Measurements from ENCODE around the gene UFD1. TPM values are rescaled to one million over a fixed set of nuclear protein-coding genes. Genes with fewer than 3 reads are reported as not detected.

Gene UFD1
- total RNA-seq, 4 donors from 2014 or later: 33.0 to 57.4 (median 45.6) TPM

DNA sequence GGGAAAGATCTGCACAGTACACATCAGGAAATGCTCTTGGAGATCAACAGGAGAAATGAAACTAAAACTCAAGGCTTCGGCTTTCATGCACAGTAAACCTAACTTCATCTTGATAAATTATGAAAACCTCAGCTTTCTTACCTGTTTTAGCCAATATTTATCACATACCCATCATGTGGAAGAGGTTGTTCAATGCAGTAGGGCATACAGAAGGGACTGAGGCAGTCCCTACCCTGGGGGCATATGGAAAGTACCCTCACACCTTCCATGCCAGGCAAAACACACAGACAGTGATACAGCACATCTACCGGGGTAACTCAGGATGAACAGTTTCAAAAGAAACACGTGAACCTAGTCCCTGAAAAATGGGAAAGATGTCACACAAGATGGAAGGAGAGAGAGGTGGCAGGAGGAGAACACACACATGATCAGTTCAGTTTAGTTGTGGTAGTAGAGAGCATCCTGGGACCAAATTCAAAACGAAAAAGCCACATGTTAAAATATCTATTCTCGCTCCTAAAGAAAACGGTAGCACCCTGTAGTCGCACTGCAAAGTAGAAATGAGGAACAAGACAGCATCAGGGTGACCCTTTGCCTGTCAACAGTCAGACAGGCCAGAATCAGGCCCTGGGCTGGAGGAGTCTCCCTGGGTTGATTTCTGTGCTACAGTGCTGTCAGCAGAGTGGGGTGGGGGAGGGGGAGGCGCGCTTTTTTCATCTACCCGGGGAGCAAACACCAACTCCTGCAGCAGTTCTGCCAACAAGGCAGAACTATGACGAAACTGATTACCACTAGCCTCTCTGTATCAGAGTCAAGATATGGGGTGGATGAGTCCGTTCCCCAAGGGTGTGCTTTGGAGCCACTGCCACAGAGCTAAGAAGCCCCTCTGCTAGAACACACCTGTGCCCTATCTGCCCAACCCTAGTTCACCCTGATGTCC lies 48.8 kb downstream of the UFD1 start:
- H3K4me1 ChIP-seq: peaks cover 4 to 49% (median 19%) of the 10 kb centered on the region in 3 donors
- intact Hi-C loops (cut with DNase I): no loop called here
- peak overlapping the region; percentile 83 to 99 (median 98) for H3K27ac ChIP-seq
- no peaks in the 10 kb centered on the region for H3K27me3 ChIP-seq
- WGBS, 2 donors: 7 to 14% methylated on average over 12 of the region's 12 CpGs
- no peak for TF ChIP-seq POLR2A (IDR thresholded peaks at IDR 0.05)
- TF ChIP-seq, protein P1, sequence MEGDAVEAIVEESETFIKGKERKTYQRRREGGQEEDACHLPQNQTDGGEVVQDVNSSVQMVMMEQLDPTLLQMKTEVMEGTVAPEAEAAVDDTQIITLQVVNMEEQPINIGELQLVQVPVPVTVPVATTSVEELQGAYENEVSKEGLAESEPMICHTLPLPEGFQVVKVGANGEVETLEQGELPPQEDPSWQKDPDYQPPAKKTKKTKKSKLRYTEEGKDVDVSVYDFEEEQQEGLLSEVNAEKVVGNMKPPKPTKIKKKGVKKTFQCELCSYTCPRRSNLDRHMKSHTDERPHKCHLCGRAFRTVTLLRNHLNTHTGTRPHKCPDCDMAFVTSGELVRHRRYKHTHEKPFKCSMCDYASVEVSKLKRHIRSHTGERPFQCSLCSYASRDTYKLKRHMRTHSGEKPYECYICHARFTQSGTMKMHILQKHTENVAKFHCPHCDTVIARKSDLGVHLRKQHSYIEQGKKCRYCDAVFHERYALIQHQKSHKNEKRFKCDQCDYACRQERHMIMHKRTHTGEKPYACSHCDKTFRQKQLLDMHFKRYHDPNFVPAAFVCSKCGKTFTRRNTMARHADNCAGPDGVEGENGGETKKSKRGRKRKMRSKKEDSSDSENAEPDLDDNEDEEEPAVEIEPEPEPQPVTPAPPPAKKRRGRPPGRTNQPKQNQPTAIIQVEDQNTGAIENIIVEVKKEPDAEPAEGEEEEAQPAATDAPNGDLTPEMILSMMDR (IDR thresholded peaks at IDR 0.05): no peak
- peak overlapping the region; percentile 66 to 90 (median 84) for H3K4me3 ChIP-seq
- peaks cover 0 to 16% (median 0%) of the 10 kb centered on the region in 3 donors for H3K36me3 ChIP-seq
- DNase-seq: no peak
- H3K9me3 ChIP-seq: no peaks in the 10 kb centered on the region

DNA sequence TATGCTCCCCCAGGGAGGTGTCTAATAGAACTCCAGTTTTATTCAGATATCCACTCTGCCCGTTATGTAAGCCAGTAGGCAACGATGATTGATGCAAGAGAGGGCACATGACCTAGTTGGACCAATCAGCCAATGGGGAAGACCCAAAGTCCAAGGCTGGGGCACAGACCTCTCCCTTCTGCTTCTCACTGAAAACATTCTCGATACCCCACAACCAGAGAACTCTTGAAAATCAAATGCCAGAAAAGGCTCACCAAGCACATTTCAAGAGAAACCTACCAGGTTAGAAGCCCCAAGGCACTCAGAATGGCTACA lies 54.9 kb downstream of the UFD1 start:
- TF ChIP-seq, protein P1 (IDR thresholded peaks at IDR 0.05): no peak
- no peak for TF ChIP-seq POLR2A (IDR thresholded peaks at IDR 0.05)
- peaks cover 0 to 23% (median 3%) of the 10 kb centered on the region in 3 donors for H3K4me1 ChIP-seq
- DNase-seq: no peak
- H3K4me3 ChIP-seq: no peak overlapping the region
- WGBS, 2 donors: 71 to 93% methylated on average over 3 of the region's 3 CpGs
- H3K9me3 ChIP-seq: no peaks in the 10 kb centered on the region
- H3K36me3 ChIP-seq: no peaks in the 10 kb centered on the region
- H3K27ac ChIP-seq: no peak overlapping the region
- intact Hi-C loops (cut with DNase I): no loop called here
- no peaks in the 10 kb centered on the region for H3K27me3 ChIP-seq

DNA sequence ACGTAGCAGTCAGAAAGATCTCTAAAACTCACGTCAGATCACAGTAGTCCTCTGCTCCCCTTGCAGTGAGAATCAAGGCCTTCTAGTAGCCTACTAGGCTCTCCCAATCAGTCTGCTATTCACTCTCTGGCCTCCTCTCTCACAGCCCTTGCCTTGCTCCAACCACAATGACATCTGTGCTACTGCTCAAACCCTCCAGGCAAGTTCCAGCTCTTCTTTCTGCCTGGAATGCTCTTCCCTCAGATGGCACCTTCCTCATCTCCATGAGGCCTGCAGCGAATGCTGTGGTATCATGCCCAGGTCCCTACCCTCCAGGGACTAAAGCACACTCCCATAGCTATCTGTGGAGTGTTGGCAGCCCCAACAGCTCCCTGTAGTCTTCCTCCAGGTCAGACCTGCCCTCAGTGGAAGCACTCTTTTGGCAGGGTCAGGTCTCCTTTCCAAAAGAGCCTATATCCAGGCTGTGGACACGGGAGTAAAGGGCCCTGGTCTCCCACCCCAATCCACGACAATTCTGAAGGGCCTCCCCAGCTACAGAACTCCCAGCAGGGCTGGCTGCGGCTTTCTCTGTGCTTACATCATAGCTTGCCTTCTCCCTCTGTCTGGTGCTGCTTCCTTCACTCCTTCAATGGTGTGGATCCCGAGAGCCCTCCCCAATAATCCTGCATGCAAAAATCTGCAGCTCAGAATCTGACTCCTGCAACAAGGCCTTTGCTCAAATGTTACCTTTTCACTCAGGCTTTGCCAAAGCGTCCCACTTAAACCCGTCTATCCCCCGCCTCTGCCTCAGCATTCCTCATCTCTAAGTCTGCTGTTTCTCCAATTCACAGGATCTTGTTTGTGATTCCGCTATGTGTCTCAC lies 56.3 kb downstream of the UFD1 start:
- Histone ChIP-seq H3K4me1 (peaks cover 0 to 14% (median 3%) of the 10 kb centered on the region in 3 donors), H3K36me3 (no peaks in the 10 kb centered on the region), H3K27ac (no peak overlapping the region), H3K4me3 (no peak overlapping the region), H3K9me3 (no peaks in the 10 kb centered on the region), H3K27me3 (no peaks in the 10 kb centered on the region)
- 70 to 78% methylated on average over 8 to 11 of the region's 11 CpGs for WGBS, 2 donors
- intact Hi-C loops (cut with DNase I): no loop called here
- TF ChIP-seq POLR2A (IDR thresholded peaks at IDR 0.05): no peak
- TF ChIP-seq, protein P1 (IDR thresholded peaks at IDR 0.05): no peak
- no peak for DNase-seq

DNA sequence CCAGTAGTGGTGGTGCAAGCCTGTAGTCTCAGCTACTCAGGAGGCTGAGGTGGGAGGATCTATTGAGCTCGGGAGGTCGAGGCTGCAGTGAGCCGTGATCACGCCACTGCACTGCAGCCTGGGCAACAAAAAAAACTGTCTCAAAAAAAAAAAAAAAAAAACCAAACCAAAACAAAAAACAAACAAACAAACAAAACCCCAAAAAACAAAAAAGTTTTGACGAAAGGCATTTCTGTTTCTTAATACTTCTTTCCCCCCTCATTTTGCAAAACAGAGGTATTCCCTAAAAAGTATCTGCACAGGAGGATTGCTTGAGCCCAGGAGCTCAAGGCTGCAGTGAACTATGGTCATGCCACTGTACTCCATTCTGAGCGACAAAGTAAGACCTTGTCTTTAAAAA lies 58.7 kb downstream of the UFD1 start:
- H3K27ac ChIP-seq: no peak overlapping the region
- intact Hi-C loops (cut with DNase I): no loop called here
- no peaks in the 10 kb centered on the region for H3K27me3 ChIP-seq
- no peaks in the 10 kb centered on the region for H3K36me3 ChIP-seq
- H3K4me3 ChIP-seq: no peak overlapping the region
- no peaks in the 10 kb centered on the region for H3K9me3 ChIP-seq
- peaks cover 0 to 14% (median 3%) of the 10 kb centered on the region in 3 donors for H3K4me1 ChIP-seq
- DNase-seq: no peak
- 87 to 90% methylated on average over 6 of the region's 6 CpGs for WGBS, 2 donors
- TF ChIP-seq POLR2A (IDR thresholded peaks at IDR 0.05): no peak
- TF ChIP-seq, protein P1 (IDR thresholded peaks at IDR 0.05): no peak

Measured in esophagus squamous epithelium (tissue), 5 donors.